ENCODE results near the gene CACTIN.

The CACTIN gene

GRCh38 chr19:3671680-3672574, 45.3 kb upstream of the CACTIN start:
- Histone ChIP-seq H3K4me3 (peak overlapping the region; percentile 64), H3K27ac (peak overlapping the region; percentile 95 to 99)
- TF ChIP-seq CTCF (IDR thresholded peaks at IDR 0.05), result no peak
- DNase-seq (ENCODE audit: low spot score), result no peak

- peak overlapping the region; percentile 95 to 99 for H3K27ac ChIP-seq
- TF ChIP-seq CTCF (IDR thresholded peaks at IDR 0.05), result no peak
- peak; percentile 94 for DNase-seq (ENCODE audit: low spot score)
- H3K4me3 ChIP-seq, result peak overlapping the region; percentile 64
These were observed 44.4 kb upstream of the CACTIN start for GRCh38 chr19:3670796-3671679.

GRCh38 chr19:3669947-3670795, 43.6 kb upstream of the CACTIN start:
- Histone ChIP-seq H3K27ac (peak overlapping the region; percentile 95 to 99), H3K4me3 (peak overlapping the region; percentile 64)
- TF ChIP-seq CTCF (IDR thresholded peaks at IDR 0.05), result no peak
- peak; percentile 96 for DNase-seq (ENCODE audit: low spot score)

- H3K4me3 ChIP-seq, result peak overlapping the region; percentile 64
- DNase-seq (ENCODE audit: low spot score), result no peak
- peak overlapping the region; percentile 95 to 99 for H3K27ac ChIP-seq
- TF ChIP-seq CTCF (IDR thresholded peaks at IDR 0.05), result no peak
These were observed 42.7 kb upstream of the CACTIN start for GRCh38 chr19:3669082-3669946.

GRCh38 chr19:3668331-3669081, 41.9 kb upstream of the CACTIN start:
- Histone ChIP-seq H3K4me3 (peak overlapping the region; percentile 64), H3K27ac (peak overlapping the region; percentile 95 to 99)
- DNase-seq (ENCODE audit: low spot score), result no peak
- TF ChIP-seq CTCF (IDR thresholded peaks at IDR 0.05), result no peak

All from coronary artery (tissue), 2 donors.